OCI-LY3 (cell line): ENCODE data around the gene SIRT1.

Experiments used
- CTCF ChIP-seq: fragments of 200-600, 300-600 bp; sonication (generic); IDR thresholded peaks from 2 replicates; pipeline ENCODE4 v1.5.1; 2014; ENCODE audit warnings: antibody characterized with exemption, low read length, low read depth
- EZH2phosphoT487 ChIP-seq: fragments of 200-600 bp; shearing (Covaris generic); IDR thresholded peaks from 2 replicates; pipeline ENCODE4 v1.6.1; 2018; ENCODE audit warnings: antibody characterized with exemption, mixed run types, low read depth

GRCh38 chr10:67868132-67868531 is 16.3 kb upstream of the SIRT1 start:
- TF ChIP-seq CTCF (no peak), EZH2phosphoT487 (no peak)
